ENCODE measurements around the gene IGFBP4. TPM values are rescaled to one million over a fixed set of nuclear protein-coding genes. Genes with fewer than 3 reads are reported as not detected.

The IGFBP4 gene
- total and polyA plus RNA-seq, 2 of the 13 experiments (the other 11 are each of a cell fraction or from before 2014, with no cell fraction given): 4.1 to 49.0 TPM

- no peak for TF ChIP-seq TRAFD1 (CRISPR knock-in tag; IDR thresholded peaks at IDR 0.05; ENCODE audit: borderline replicate concordance)
- TF ChIP-seq ZSCAN30 (CRISPR knock-in tag; IDR thresholded peaks at IDR 0.05): no peak
- peak; percentile 33; the same call in 1 of the 2 replicates for TF ChIP-seq MIER3 (CRISPR knock-in tag; IDR thresholded peaks at IDR 0.05; ENCODE audit: borderline replicate concordance)
- TF ChIP-seq PHF5A (CRISPR knock-in tag; IDR thresholded peaks at IDR 0.05; ENCODE audit: low read depth, unreplicated experiment): no peak
- TF ChIP-seq ZGPAT (CRISPR knock-in tag; IDR thresholded peaks at IDR 0.05): no peak; the same call in 1 of the 2 replicates
- TF ChIP-seq ZNF160 (CRISPR knock-in tag; IDR thresholded peaks at IDR 0.05): peak; percentile 87; the same call in 1 of the 2 replicates
- no peak for TF ChIP-seq SMAD1 (CRISPR knock-in tag; IDR thresholded peaks at IDR 0.05; ENCODE audit: borderline replicate concordance, low read depth)
- no peak for TF ChIP-seq KLF9 (CRISPR knock-in tag; IDR thresholded peaks at IDR 0.05; ENCODE audit: low read depth)
- TF ChIP-seq MAFK (conservative IDR thresholded peaks at IDR 0.05 in 1 of 2, IDR thresholded peaks at IDR 0.05 in 1 of 2; ENCODE audit: low read length in 2 of 2): no peak
- TF ChIP-seq ZNF232 (CRISPR knock-in tag; IDR thresholded peaks at IDR 0.05; ENCODE audit: borderline replicate concordance): peak; percentile 73; the same call in 1 of the 2 replicates
- TF ChIP-seq ZBTB43 (CRISPR knock-in tag; conservative IDR thresholded peaks at IDR 0.05): peak; percentile 89
- TF ChIP-seq GABPA (IDR thresholded peaks at IDR 0.05; ENCODE audit: low read depth, low read length): no peak
- TF ChIP-seq GABPA (CRISPR knock-in tag; IDR thresholded peaks at IDR 0.05; ENCODE audit: low read depth): no peak
- peak; percentile 61; the same call in 1 of the 2 replicates for TF ChIP-seq THRA (CRISPR knock-in tag; IDR thresholded peaks at IDR 0.05; ENCODE audit: borderline replicate concordance)
- TF ChIP-seq ZNF841 (CRISPR knock-in tag; IDR thresholded peaks at IDR 0.05; ENCODE audit: borderline replicate concordance): peak; percentile 96
- TF ChIP-seq SRF (IDR thresholded peaks at IDR 0.05; ENCODE audit: low read depth, low read length): no peak
- peak; percentile 90 for TF ChIP-seq ZFY (CRISPR knock-in tag; IDR thresholded peaks at IDR 0.05)
- TF ChIP-seq AHR (CRISPR knock-in tag; IDR thresholded peaks at IDR 0.05): no peak
- peak; percentile 61 for TF ChIP-seq BCL6 (CRISPR knock-in tag; IDR thresholded peaks at IDR 0.05)
- no peak for TF ChIP-seq NFE2L2 (IDR thresholded peaks at IDR 0.05; ENCODE audit: low read length)
- TF ChIP-seq ZNF598 (CRISPR knock-in tag; IDR thresholded peaks at IDR 0.05; ENCODE audit: borderline replicate concordance): no peak
- TF ChIP-seq ZNF143 (CRISPR knock-in tag; IDR thresholded peaks at IDR 0.05): no peak; the same call in 1 of the 2 replicates
- TF ChIP-seq GMEB2 (CRISPR knock-in tag; IDR thresholded peaks at IDR 0.05; ENCODE audit: low read depth): no peak
These were observed at the start of gene IGFBP4 (continued) for GRCh38 chr17:40443196-40443987.

Measured in HepG2 (cell line).